ENCODE results near the gene WDR35. TPM values are rescaled to one million over a fixed set of nuclear protein-coding genes. Genes with fewer than 3 reads are reported as not detected.
"Not testable (repeated sequence)": the region's sequence is repeated elsewhere in the genome, so short reads cannot be mapped to it uniquely, and the experiment has no call there.

Gene WDR35
- total RNA-seq, 1 experiment from 2014 or later: 7.2 TPM

- no peaks in the 10 kb centered on the region for H3K27me3 ChIP-seq (replicated peaks; ENCODE audit: control insufficient read depth, insufficient read depth, low read length)
- H3K4me1 Mint-ChIP-seq (ENCODE audit: low read depth, unreplicated experiment): no peaks in the 10 kb centered on the region
- H3K4me3 ChIP-seq (ENCODE audit: low read depth, low read length): no peak overlapping the region
- H3K27ac Mint-ChIP-seq (ENCODE audit: unreplicated experiment): no peak overlapping the region
- H3K4me3 Mint-ChIP-seq (ENCODE audit: unreplicated experiment): no peak overlapping the region
- H3K27me3 Mint-ChIP-seq (ENCODE audit: insufficient read depth, unreplicated experiment): no peaks in the 10 kb centered on the region
- H3K36me3 Mint-ChIP-seq (ENCODE audit: insufficient read depth, unreplicated experiment): no peaks in the 10 kb centered on the region
- H3K9me3 ChIP-seq: no peaks in the 10 kb centered on the region
- H3K36me3 ChIP-seq (ENCODE audit: control insufficient read depth, insufficient read depth, low read length): no peaks in the 10 kb centered on the region
- no peaks in the 10 kb centered on the region for H3K9me3 Mint-ChIP-seq (ENCODE audit: unreplicated experiment)
- intact Hi-C loops (cut with micrococcal nuclease; ENCODE audit: unreplicated experiment): no loop called here
- no peak for TF ChIP-seq CTCF (IDR thresholded peaks at IDR 0.05; ENCODE audit: insufficient read depth in 1 of 2, low read depth in 1 of 2, low read length in 1 of 2, severe bottlenecking in 1 of 2, unreplicated experiment in 1 of 2)
- ChIA-PET POLR2A (no interaction called here), CTCF (no interaction called here)
- no peaks in the 10 kb centered on the region for H3K4me1 ChIP-seq
- DNase-seq: no peak
- BruUV-seq (replicated peaks): no TSS peak
These were observed 108.0 kb downstream of the WDR35 start for GRCh38 chr2:19881908-19882265.

- H3K9me3 ChIP-seq: no peaks in the 10 kb centered on the region
- DNase-seq: no peak
- H3K27me3 ChIP-seq (replicated peaks; ENCODE audit: control insufficient read depth, insufficient read depth, low read length): no peaks in the 10 kb centered on the region; the same call in 1 of the 2 replicates
- no peaks in the 10 kb centered on the region for H3K27me3 Mint-ChIP-seq (ENCODE audit: insufficient read depth, unreplicated experiment)
- ChIA-PET CTCF (no interaction called here), POLR2A (no interaction called here)
- no peaks in the 10 kb centered on the region for H3K36me3 ChIP-seq (ENCODE audit: control insufficient read depth, insufficient read depth, low read length)
- no peaks in the 10 kb centered on the region for H3K4me1 Mint-ChIP-seq (ENCODE audit: low read depth, unreplicated experiment)
- no peak overlapping the region for H3K4me3 ChIP-seq (ENCODE audit: low read depth, low read length)
- no peaks in the 10 kb centered on the region for H3K4me1 ChIP-seq
- H3K36me3 Mint-ChIP-seq (ENCODE audit: insufficient read depth, unreplicated experiment): no peaks in the 10 kb centered on the region
- no peaks in the 10 kb centered on the region for H3K9me3 Mint-ChIP-seq (ENCODE audit: unreplicated experiment)
- H3K27ac Mint-ChIP-seq (ENCODE audit: unreplicated experiment): no peak overlapping the region
- H3K4me3 Mint-ChIP-seq (ENCODE audit: unreplicated experiment): no peak overlapping the region
- intact Hi-C loops (cut with micrococcal nuclease; ENCODE audit: unreplicated experiment): no loop called here
- TF ChIP-seq CTCF (IDR thresholded peaks at IDR 0.05; ENCODE audit: insufficient read depth in 1 of 2, low read depth in 1 of 2, low read length in 1 of 2, severe bottlenecking in 1 of 2, unreplicated experiment in 1 of 2): no peak
- no TSS peak for BruUV-seq (replicated peaks)
These were observed 108.5 kb downstream of the WDR35 start for GRCh38 chr2:19881221-19881907.

GRCh38 chr2:19880191-19880590, 109.7 kb downstream of the WDR35 start:
- H3K4me1 ChIP-seq; H3K27me3 Mint-ChIP-seq (ENCODE audit: insufficient read depth, unreplicated experiment); H3K4me1 Mint-ChIP-seq (ENCODE audit: low read depth, unreplicated experiment); H3K4me3 Mint-ChIP-seq (ENCODE audit: unreplicated experiment); H3K36me3 Mint-ChIP-seq (ENCODE audit: insufficient read depth, unreplicated experiment); BruUV-seq (replicated peaks); POLR2A ChIA-PET; H3K9me3 ChIP-seq; H3K36me3 ChIP-seq (ENCODE audit: control insufficient read depth, insufficient read depth, low read length); intact Hi-C loops (cut with micrococcal nuclease; ENCODE audit: unreplicated experiment); H3K9me3 Mint-ChIP-seq (ENCODE audit: unreplicated experiment); DNase-seq; H3K27me3 ChIP-seq (replicated peaks; ENCODE audit: control insufficient read depth, insufficient read depth, low read length); CTCF ChIA-PET; H3K4me3 ChIP-seq (ENCODE audit: low read depth, low read length); H3K27ac Mint-ChIP-seq (ENCODE audit: unreplicated experiment): not testable (repeated sequence)

- no peak for DNase-seq
- CTCF ChIA-PET: no interaction called here
- no peaks in the 10 kb centered on the region for H3K9me3 Mint-ChIP-seq (ENCODE audit: unreplicated experiment)
- no peaks in the 10 kb centered on the region for H3K36me3 Mint-ChIP-seq (ENCODE audit: insufficient read depth, unreplicated experiment)
- Histone ChIP-seq H3K27me3 (replicated peaks; ENCODE audit: control insufficient read depth, insufficient read depth, low read length) (no peaks in the 10 kb centered on the region; the same call in 1 of the 2 replicates), H3K4me3 (ENCODE audit: low read depth, low read length) (no peak overlapping the region), H3K36me3 (ENCODE audit: control insufficient read depth, insufficient read depth, low read length) (no peaks in the 10 kb centered on the region), H3K9me3 (no peaks in the 10 kb centered on the region), H3K4me1 (no peaks in the 10 kb centered on the region)
- H3K27me3 Mint-ChIP-seq (ENCODE audit: insufficient read depth, unreplicated experiment): no peaks in the 10 kb centered on the region
- no peaks in the 10 kb centered on the region for H3K4me1 Mint-ChIP-seq (ENCODE audit: low read depth, unreplicated experiment)
- intact Hi-C loops (cut with micrococcal nuclease; ENCODE audit: unreplicated experiment): no loop called here
- BruUV-seq (replicated peaks): no TSS peak
- no peak for TF ChIP-seq CTCF (IDR thresholded peaks at IDR 0.05; ENCODE audit: insufficient read depth in 1 of 2, low read depth in 1 of 2, low read length in 1 of 2, severe bottlenecking in 1 of 2, unreplicated experiment in 1 of 2)
- H3K27ac Mint-ChIP-seq (ENCODE audit: unreplicated experiment): no peak overlapping the region
- POLR2A ChIA-PET: no interaction called here
- H3K4me3 Mint-ChIP-seq (ENCODE audit: unreplicated experiment): no peak overlapping the region
These were observed 110.8 kb downstream of the WDR35 start for GRCh38 chr2:19879120-19879519.
